NB4 (cell line): ENCODE data around the gene ERFE.
"Not testable (repeated sequence)": the region's sequence is repeated elsewhere in the genome, so short reads cannot be mapped to it uniquely, and the experiment has no call there.

Source experiments
- DNase-seq: peaks from one replicate; pipeline ENCODE4 v3.0.0; 2010; ENCODE audit warnings: low read depth
- H3K4me3 ChIP-seq: one replicate; pipeline ENCODE4 v1.5.1; 2011; ENCODE audit warnings: mild to moderate bottlenecking, low read depth, low read length, moderate library complexity
- CTCF ChIP-seq: IDR thresholded peaks from one replicate; pipeline ENCODE4 v1.5.1; 2012; ENCODE audit warnings: low read depth, low read length
- MAX ChIP-seq: IDR thresholded peaks from 2 replicates; pipeline ENCODE4 v1.6.1; 2011; ENCODE audit warnings: low read depth, low read length
- MYC ChIP-seq: IDR thresholded peaks from 2 replicates; pipeline ENCODE4 v1.6.1; 2011; ENCODE audit warnings: low read depth, low read length
- POLR2A ChIP-seq: IDR thresholded peaks from 2 replicates; pipeline ENCODE4 v1.6.1; 2011; ENCODE audit warnings: mild to moderate bottlenecking; ENCODE audit not compliant: insufficient read length; ENCODE audit errors: extremely low read depth

ERFE gene

DNA sequence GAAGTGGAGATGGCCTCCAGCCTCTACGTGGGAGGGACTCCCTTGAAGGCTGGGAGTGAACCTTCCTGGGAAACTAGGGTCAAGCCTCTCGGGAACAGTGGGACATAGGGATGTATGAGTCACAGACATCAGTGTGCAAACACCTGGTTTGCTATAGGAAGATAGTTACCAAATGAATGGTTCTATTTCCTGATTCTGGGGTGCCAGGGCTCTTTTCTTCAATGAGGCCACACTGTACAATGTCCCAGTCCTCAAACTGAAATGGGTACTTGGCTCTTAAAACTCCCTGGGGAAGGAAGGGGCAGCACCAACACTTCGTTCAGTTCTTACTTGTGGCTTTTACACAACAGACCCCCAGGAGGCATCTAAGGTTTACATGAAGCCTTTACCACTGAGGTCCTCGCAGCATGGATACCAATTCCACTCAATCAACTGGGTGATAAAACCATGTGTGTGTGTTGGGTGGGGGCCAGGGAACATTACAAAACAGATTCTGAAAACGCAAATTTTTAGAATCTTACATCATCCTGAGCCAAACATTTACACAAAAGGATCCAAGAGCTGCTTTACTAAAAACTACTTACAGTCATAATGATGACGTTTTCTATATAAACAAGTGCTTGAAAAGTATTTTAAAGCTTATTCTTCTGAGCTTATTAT is 10.4 kb downstream of the ERFE start:
- peak; percentile 58 for DNase-seq
- no peak overlapping the region for H3K4me3 ChIP-seq
- TF ChIP-seq MAX, result no peak
- TF ChIP-seq MYC, result no peak
- no peak for TF ChIP-seq CTCF
- TF ChIP-seq POLR2A, result no peak

- TF ChIP-seq MYC, result no peak
- TF ChIP-seq CTCF, result no peak
- TF ChIP-seq MAX, result no peak
- no peak for TF ChIP-seq POLR2A
- DNase-seq, result peak; percentile 93
- H3K4me3 ChIP-seq, result no peak overlapping the region
Observed at GRCh38 chr2:238169708-238170251, 11.0 kb downstream of the ERFE start.

DNA sequence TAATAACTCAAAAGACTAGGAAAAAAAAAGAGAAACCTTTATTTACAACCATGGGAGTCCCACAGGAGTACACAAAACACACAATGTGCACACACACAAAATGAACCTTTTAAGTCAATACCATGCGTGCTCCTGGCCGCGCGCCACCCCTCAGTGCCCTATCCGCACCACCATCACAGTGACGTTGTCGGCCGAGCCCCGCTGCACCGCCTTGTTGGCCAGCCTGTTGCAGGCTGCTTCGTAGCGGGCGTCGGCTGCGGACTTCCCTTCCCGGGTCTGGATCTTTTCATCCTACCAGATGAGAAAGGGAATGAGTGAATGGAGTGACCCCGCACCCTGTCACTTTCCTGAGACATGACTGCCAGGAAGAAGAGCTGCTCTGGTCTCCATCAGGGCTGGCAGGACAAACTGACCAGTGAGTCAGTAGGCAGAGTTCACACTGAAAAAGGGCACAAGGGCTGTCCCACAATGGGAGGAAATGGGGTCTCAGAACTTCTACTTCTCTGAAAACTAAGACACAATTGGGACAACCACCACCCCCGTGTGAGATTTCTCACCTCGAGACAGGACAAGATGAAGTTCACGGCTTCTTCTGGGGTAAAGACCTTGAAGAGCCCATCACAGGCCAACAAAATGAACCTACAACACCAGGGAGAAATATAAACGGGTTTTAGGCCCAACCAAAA is 11.8 kb downstream of the ERFE start:
- no peak overlapping the region for H3K4me3 ChIP-seq
- no peak for TF ChIP-seq CTCF
- no peak for TF ChIP-seq MYC
- no peak for TF ChIP-seq MAX
- TF ChIP-seq POLR2A, result no peak
- no peak for DNase-seq

DNA sequence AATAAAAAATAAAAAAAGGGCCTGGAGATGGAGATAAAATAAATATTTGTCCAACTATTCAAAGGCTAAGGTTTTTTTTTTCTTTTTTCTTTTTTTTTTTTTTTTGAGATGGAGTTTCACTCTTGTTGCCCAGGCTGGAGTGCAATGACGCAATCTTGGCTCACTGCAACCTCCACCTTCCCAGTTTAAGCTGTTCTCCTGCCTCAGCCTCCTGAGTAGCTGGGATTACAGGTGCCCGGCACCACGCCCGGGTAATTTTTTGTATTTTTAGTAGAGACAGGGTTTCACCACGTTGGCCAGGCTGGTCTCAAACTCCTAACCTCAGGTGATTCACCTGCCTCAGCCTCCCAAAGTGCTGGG is 12.3 kb downstream of the ERFE start:
- not testable (repeated sequence) for H3K4me3 ChIP-seq, DNase-seq

DNA sequence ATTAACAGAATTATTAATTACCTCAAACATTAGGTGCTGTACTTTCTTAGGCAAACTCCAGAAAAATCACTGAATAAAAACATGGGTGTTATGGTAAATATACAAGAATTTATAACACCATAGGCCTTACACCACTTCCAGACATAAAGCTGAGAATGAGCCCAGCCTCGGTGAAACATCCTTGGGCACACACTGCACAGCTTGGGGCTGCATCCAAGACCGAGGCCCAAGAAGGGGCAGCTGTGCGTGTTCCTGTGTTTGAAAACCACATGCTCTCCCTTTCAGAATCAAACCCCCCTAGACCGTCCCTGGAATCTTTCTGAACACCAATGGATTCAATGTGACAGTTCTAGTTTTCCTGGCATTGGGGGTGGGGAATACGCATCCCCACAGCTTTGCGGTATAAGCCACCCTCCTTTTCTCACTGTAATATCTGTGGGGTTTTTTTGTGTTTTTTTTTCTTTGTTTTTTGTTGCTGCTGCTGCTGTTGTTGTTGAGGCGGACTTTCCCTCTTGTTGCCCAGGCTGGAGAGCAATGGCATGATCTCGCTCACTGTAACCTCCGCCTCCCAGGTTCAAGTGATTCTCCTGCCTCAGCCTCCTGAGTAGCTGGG is 12.9 kb downstream of the ERFE start:
- H3K4me3 ChIP-seq, result no peak overlapping the region
- DNase-seq, result no peak
- TF ChIP-seq POLR2A (no peak), MAX (no peak), MYC (no peak), CTCF (no peak)

DNA sequence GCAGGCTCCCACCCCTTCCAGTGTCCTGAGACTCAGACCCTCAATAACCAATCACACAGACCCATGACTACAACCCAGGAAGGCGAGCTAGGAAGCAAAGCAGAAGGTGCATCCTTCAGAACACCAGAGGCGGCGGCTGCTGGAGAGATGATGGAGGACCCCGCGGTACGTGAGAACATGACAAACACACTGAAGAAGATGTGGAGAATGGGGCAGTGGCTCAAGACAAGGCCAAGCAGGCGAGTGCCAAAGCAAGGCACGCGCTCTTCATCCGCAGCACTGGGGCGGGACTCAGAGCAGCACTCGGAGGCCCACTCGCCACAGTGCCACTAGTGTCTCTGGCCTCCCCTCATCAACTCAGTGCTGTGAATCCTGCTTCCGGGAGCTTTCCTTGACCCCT is 13.7 kb downstream of the ERFE start:
- no peak overlapping the region for H3K4me3 ChIP-seq
- no peak for DNase-seq
- TF ChIP-seq POLR2A (no peak), CTCF (no peak), MYC (no peak), MAX (no peak)
